ES-I3 (cell line): Measurements from ENCODE around the gene ATXN1.
A peak's percentile ranks its signal among the peaks of the same experiment; 100 is the strongest.

Experiments used
- H3K36me3 ChIP-seq: 2 replicates; pipeline ENCODE4 v1.6.1; 2013; ENCODE audit warnings: mild to moderate bottlenecking, low read length, control low read depth, moderate library complexity; ENCODE audit not compliant: insufficient read depth
- H3K4me1 ChIP-seq: 2 replicates; pipeline ENCODE4 v1.6.1; 2013; ENCODE audit warnings: mild to moderate bottlenecking, control low read depth, low read length; ENCODE audit not compliant: insufficient read depth
- H3K9ac ChIP-seq: 2 replicates; pipeline ENCODE4 v1.6.1; 2013; ENCODE audit warnings: low read depth, mild to moderate bottlenecking, low read length, moderate library complexity
- H3K9me3 ChIP-seq: 2 replicates; pipeline ENCODE4 v1.6.1; 2013; ENCODE audit warnings: mild to moderate bottlenecking, low read length, moderate library complexity; ENCODE audit not compliant: control insufficient read depth, insufficient read depth

Gene ATXN1

DNA sequence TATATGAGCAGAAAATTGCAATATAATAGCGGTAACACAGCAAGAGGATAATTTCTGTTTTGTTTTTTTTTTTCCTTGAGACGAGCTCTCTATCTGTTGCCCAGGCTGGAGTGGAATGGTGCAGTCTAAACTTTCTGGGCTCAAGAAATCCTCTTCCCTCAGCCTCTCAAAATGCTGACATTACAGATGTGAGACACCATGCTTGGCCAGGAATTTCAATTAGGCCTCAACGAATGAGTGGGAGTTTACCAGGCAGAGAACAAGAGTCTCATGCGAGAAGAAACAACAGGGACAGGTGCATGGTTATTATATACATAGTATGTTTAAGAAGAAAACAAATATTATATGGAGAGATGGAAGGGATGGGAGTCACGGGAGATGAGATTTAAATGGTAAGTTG, 111.4 kb downstream of the ATXN1 start:
- no peaks in the 10 kb centered on the region for H3K4me1 ChIP-seq
- no peak overlapping the region for H3K9ac ChIP-seq
- H3K9me3 ChIP-seq: no peaks in the 10 kb centered on the region
- H3K36me3 ChIP-seq: no peaks in the 10 kb centered on the region

- H3K9me3 ChIP-seq: no peaks in the 10 kb centered on the region
- no peaks in the 10 kb centered on the region for H3K36me3 ChIP-seq
- H3K9ac ChIP-seq: no peak overlapping the region
- no peaks in the 10 kb centered on the region for H3K4me1 ChIP-seq
Observed at GRCh38 chr6:16649241-16649640, 112.0 kb downstream of the ATXN1 start.

DNA sequence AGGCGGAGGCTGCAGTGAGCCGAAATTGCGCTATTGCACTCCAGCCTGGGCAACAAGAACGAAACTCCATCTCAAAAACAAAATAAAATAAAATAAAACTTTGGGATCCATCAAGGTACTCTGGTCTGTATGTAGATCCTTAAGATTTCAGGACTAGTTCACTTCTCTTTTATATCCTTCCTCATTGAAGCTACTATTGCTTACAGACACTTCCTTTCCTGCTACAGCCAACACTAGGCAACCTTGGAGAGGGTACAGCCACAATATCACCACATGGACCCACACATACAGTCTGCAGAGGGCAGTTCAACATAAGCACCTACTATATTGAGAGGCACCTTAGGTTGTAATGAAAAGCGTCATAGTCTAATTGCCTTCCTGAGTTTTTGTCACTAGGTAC, 113.3 kb downstream of the ATXN1 start:
- H3K9me3 ChIP-seq: no peaks in the 10 kb centered on the region
- no peaks in the 10 kb centered on the region for H3K36me3 ChIP-seq

GRCh38 chr6:16647422-16647821, 113.8 kb downstream of the ATXN1 start:
- Histone ChIP-seq H3K36me3 (no peaks in the 10 kb centered on the region), H3K9me3 (no peaks in the 10 kb centered on the region), H3K9ac (no peak overlapping the region), H3K4me1 (no peaks in the 10 kb centered on the region)

More for the DNA sequence above, 113.3 kb downstream of the ATXN1 start:
- Histone ChIP-seq H3K4me1 (no peaks in the 10 kb centered on the region), H3K9ac (no peak overlapping the region)

DNA sequence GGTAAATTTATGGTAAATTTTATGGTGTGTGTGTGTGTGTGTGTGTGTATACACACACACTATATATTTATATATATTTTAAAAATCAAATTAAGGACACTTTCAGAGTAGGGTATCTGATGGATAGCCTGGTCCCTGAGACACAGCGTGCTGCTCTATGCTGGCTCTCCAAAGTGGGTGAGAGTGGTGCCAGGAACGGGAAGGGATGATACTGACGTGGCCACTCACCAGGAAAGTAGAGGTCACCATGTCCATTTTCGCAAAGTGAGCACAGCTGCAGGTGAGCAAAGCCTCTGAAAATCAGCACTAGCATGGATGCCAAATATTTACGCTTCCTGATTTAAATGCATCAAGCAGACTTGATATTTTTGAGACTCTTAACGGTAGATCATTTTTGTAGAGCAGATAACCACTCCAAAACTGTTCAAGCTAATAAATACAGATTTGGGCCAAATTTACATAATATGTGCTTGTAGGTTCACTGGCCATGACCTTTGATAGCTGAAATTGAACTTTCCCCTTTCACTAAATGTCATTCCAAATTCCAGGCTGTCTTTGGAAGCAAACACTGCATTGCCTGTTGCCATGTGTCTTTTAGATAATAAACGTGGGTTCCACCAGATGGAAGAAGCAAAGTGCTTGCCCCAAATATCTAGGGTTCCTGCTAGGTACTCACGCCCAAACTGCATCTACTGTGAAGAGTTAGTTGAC, 116.6 kb downstream of the ATXN1 start:
- Histone ChIP-seq H3K9me3 (no peaks in the 10 kb centered on the region), H3K9ac (no peak overlapping the region), H3K36me3 (no peaks in the 10 kb centered on the region), H3K4me1 (peaks cover 9% of the 10 kb centered on the region; the same call in 1 of the 2 replicates)

DNA sequence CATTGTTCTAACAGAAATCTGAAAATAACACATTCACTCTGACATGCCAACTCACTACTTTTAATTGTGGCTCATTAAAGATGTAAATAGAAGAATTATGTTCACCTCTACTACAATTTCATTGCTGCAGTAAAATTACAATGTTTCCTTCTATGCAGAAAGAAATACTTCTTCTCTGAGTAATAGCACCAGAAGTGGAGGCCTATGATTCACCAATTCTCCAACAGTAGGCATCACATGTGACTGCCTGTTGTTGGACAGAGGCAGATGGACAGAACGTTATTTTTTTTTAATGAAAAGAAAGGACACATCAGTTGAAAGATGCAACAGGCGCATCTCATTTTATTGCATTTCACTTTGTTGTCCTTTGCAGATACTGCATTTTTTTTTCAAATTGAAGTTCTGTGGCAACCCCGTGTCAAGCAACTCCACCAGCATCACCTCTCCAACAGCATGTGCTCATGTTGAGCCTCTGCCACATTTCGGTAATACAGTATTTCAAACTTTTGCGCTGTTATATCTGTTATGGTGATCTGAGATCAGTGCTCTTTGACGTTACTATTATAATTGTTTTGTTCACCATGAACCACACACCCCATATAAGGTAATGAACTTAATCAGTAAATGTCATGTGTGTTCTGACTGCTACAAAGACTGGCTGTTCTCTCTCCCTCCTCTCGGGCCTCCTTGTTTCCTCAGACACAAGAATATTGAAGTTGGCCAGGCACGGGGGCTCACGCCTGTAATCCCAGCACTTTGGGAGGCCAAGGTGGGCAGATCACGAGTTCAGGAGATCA, 121.4 kb downstream of the ATXN1 start:
- Histone ChIP-seq H3K9ac (no peak overlapping the region), H3K9me3 (no peaks in the 10 kb centered on the region; the same call in 1 of the 2 replicates), H3K36me3 (no peaks in the 10 kb centered on the region), H3K4me1 (peaks cover 13% of the 10 kb centered on the region; the same call in 1 of the 2 replicates)

- H3K36me3 ChIP-seq: no peaks in the 10 kb centered on the region
- H3K9ac ChIP-seq: no peak overlapping the region
- peaks cover 13% of the 10 kb centered on the region; the same call in 1 of the 2 replicates for H3K4me1 ChIP-seq
- H3K9me3 ChIP-seq: no peaks in the 10 kb centered on the region; the same call in 1 of the 2 replicates
Observed at GRCh38 chr6:16637635-16638034, 123.6 kb downstream of the ATXN1 start.

- no peaks in the 10 kb centered on the region; the same call in 1 of the 2 replicates for H3K9me3 ChIP-seq
- H3K36me3 ChIP-seq: no peaks in the 10 kb centered on the region
- peaks cover 20% of the 10 kb centered on the region; the same call in 1 of the 2 replicates for H3K4me1 ChIP-seq
- H3K9ac ChIP-seq: peak overlapping the region; percentile 21; the same call in 1 of the 2 replicates
Observed at GRCh38 chr6:16635810-16636602, 125.3 kb downstream of the ATXN1 start.

DNA sequence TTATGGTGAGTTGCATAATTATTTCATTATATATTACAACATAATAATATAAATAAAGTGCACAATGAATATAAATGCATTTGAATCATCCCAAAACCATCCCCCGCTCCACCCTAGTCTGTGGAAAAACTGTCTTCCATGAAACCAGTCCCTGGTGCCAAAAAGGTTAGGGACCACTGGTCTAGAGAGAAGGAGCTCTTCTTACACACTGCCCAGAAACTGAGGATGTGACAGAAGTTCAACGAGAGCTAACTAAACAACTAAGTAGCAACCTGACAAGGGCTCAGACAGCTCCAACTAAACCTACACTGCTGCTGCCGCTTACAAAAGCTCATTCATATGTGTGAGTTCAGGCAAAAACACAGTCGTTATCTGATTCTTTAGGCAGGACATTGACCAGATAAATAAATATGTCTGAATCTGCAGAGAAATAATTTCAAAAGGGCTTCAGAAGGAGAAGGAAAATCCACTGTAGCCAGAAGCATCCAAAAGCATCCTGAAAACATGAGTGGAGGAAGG, 125.9 kb downstream of the ATXN1 start:
- Histone ChIP-seq H3K4me1 (peaks cover 15% of the 10 kb centered on the region; the same call in 1 of the 2 replicates), H3K36me3 (no peaks in the 10 kb centered on the region), H3K9ac (peak overlapping the region; percentile 21; the same call in 1 of the 2 replicates), H3K9me3 (no peaks in the 10 kb centered on the region; the same call in 1 of the 2 replicates)

- Histone ChIP-seq H3K36me3 (no peaks in the 10 kb centered on the region), H3K9ac (no peak overlapping the region), H3K9me3 (no peaks in the 10 kb centered on the region; the same call in 1 of the 2 replicates), H3K4me1 (peaks cover 11% of the 10 kb centered on the region; the same call in 1 of the 2 replicates)
Observed at GRCh38 chr6:16634855-16635254, 126.4 kb downstream of the ATXN1 start.

DNA sequence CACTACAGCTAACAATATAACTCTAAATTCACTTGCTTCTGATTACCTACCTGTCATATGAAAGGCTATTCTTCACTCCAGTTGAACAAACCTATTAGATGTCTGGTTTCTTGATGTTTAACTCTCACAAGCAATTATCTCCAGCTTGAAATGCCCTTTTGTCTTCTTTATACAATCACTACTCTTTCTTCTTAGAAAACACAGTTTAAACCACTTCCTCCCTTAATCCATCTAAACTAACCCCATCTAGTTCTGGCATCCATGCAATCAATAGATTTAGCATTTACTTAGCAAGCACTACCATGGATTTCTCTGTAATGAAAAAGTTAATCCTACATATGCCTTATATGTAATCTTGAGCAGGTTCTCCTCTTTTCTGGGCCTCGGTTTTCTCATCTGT, 127.3 kb downstream of the ATXN1 start:
- peaks cover 11% of the 10 kb centered on the region; the same call in 1 of the 2 replicates for H3K4me1 ChIP-seq
- H3K36me3 ChIP-seq: no peaks in the 10 kb centered on the region
- H3K9me3 ChIP-seq: no peaks in the 10 kb centered on the region; the same call in 1 of the 2 replicates
- no peak overlapping the region for H3K9ac ChIP-seq

DNA sequence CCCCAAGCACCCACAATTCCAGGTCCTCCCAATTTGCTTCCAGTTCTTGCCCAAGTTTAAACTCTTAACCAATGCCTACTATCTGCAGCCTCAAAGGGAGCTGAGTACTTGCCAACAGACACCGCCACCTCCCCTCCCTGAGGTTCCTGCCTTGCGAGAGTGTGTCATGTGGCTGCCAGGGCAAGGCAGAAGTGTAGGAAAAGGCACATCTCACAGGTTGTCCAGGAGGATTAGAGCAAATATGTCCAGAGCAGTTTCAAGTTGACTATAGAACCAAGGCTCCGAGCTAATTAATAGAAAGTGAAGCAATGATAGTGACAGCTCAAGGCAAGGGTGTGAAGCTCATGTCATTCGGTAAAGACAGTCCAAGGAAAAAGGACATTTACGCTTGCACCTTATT, 127.8 kb downstream of the ATXN1 start:
- Histone ChIP-seq H3K36me3 (no peaks in the 10 kb centered on the region), H3K9ac (no peak overlapping the region), H3K4me1 (peaks cover 11% of the 10 kb centered on the region; the same call in 1 of the 2 replicates), H3K9me3 (no peaks in the 10 kb centered on the region; the same call in 1 of the 2 replicates)

DNA sequence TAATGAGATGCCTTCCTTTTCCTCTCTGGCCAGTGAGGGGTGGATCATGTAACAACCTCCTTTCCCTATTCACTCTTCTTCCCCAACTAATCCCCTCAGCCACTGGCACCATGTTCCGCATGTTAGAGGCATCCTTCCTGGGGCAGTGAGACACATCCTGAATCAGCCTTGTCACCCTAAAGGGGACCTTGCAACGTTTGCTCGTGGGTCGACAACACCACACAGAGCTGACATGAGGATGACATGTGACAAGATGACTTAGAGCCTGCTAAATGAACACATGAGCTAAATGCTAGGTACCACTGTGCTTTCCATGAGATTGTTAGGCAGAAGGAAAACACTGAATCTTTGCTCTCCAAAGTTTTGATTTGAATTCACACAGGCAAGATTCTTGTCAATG, 129.2 kb downstream of the ATXN1 start:
- Histone ChIP-seq H3K9ac (no peak overlapping the region), H3K9me3 (no peaks in the 10 kb centered on the region; the same call in 1 of the 2 replicates), H3K36me3 (no peaks in the 10 kb centered on the region), H3K4me1 (peaks cover 11% of the 10 kb centered on the region; the same call in 1 of the 2 replicates)
